ENCODE measurements around the gene GEMIN4.
"Not testable (repeated sequence)": the region's sequence is repeated elsewhere in the genome, so short reads cannot be mapped to it uniquely, and the experiment has no call there.

GEMIN4 gene

DNA sequence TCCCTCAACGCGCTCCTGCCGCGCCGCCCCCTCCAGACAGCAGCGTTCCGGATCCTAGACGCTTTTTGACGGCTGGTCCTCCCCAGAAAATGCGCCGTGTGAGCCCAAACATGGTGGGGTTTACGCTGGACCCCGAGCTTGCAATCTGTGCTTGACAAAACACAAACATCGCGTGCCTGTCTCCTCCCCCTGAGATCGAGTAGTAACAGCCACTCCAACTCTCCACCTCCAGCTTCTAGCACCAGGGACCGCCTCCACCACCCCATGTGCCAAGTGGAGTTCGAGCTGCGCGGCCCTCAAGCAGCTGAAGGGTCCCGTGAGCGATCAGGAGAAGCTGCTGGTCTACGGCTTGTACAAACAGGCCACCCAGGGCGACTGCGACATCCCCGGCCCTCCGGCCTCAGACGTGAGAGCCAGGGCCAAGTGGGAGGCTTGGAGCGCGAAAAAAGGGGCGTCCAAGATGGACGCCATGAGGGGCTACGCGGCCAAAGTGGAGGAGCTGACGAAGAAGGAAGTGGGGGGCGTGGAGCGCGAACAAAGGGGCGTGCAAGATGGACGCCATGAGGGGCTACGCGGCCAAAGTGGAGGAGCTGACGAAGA lies 656 bp upstream of the GEMIN4 start:
- peaks cover 9% of the 10 kb centered on the region for H3K4me1 ChIP-seq (ENCODE audit: control insufficient read depth, insufficient read depth, low read length, unreplicated experiment)
- peak overlapping the region; percentile 99 for H2AFZ ChIP-seq (ENCODE audit: low read length, unreplicated experiment)
- peaks cover 18% of the 10 kb centered on the region for H3K36me3 ChIP-seq (ENCODE audit: insufficient read depth, low read length)
- H3K27me3 ChIP-seq (ENCODE audit: insufficient read depth, low read length), result no peaks in the 10 kb centered on the region
- H3K79me2 ChIP-seq (ENCODE audit: control insufficient read depth, insufficient read depth, low read length, unreplicated experiment), result peaks cover 38% of the 10 kb centered on the region
- H3K4me3 ChIP-seq (ENCODE audit: low read depth, low read length), result peak overlapping the region; percentile 98
- no peak overlapping the region for H3K27ac ChIP-seq (ENCODE audit: low read depth, low read length)

DNA sequence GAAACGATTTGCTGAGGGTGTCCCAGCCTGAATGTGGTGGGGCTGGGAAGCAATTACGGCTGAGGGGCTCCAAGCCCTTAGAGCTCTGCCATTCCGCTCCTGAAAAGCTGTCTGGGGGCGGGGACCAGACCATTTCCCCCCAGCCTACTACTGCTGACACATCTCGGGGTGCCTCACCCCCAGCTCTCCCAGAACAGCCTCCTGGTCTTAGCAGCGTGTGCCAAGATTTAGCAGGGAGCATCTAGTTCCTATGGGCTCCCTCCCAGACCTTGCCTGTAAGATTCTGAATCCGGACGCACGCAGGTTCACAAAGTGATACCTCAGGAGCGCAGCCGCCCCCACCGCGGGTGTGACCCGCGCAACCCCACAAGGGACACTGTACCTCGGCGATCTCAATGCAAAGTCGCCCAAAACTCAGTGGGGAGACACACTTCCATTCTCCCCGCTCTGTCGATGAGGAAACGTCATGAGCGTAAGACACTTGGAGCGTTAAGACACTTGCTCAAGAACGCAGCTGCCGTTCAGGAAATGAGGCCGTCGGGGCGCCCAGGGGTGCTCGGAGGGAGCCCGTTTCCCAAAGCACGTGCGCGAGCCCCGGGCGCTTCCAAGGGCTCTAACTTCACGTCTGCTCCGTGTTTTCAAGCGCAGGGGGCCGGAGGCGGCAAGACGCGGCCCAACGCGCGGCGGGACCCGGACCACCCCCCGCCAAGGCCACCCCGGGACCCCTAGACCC lies 629 bp downstream of the GEMIN4 start:
- H2AFZ ChIP-seq (ENCODE audit: low read length, unreplicated experiment), result peak overlapping the region; percentile 52
- no peaks in the 10 kb centered on the region for H3K27me3 ChIP-seq (ENCODE audit: insufficient read depth, low read length)
- H3K36me3 ChIP-seq (ENCODE audit: insufficient read depth, low read length), result peaks cover 30% of the 10 kb centered on the region
- H3K79me2 ChIP-seq (ENCODE audit: control insufficient read depth, insufficient read depth, low read length, unreplicated experiment), result peaks cover 51% of the 10 kb centered on the region
- H3K27ac ChIP-seq (ENCODE audit: low read depth, low read length), result peak overlapping the region; percentile 46; the same call in 1 of the 2 replicates
- peaks cover 9% of the 10 kb centered on the region for H3K4me1 ChIP-seq (ENCODE audit: control insufficient read depth, insufficient read depth, low read length, unreplicated experiment)
- H3K4me3 ChIP-seq (ENCODE audit: low read depth, low read length), result peak overlapping the region; percentile 98

DNA sequence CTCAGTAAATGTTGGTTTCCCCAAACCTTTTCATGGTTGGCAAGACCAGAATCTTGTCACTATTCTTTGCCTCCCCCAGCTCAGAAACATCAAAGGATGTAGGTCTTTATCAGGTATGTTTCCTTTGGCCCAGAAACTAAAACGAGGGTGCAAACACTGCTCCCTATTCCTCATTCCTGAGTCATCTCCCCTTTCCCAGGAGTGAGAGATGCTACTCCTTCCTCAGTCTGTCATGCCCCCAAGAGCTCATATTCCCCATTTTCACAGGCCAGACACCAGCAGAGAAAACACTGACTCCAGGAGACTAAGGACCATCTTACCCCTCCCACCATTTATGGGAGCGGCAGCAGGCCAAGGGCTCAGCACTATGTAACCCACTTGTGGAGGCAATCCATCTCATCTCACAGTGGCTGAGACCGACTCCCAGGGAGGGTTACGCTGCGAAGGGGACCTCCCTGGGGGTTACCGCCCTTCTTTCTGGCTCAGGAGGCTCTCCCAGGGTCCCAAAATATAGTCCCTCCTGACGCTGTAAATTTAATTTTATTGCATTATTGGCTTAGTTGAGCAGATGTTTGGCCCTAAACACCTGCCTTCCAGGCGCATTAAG lies 1.5 kb downstream of the GEMIN4 start:
- H2AFZ ChIP-seq (ENCODE audit: low read length, unreplicated experiment), result no peak overlapping the region
- peaks cover 9% of the 10 kb centered on the region for H3K4me1 ChIP-seq (ENCODE audit: control insufficient read depth, insufficient read depth, low read length, unreplicated experiment)
- peak overlapping the region; percentile 98 for H3K4me3 ChIP-seq (ENCODE audit: low read depth, low read length)
- H3K79me2 ChIP-seq (ENCODE audit: control insufficient read depth, insufficient read depth, low read length, unreplicated experiment), result peaks cover 55% of the 10 kb centered on the region
- peaks cover 38% of the 10 kb centered on the region for H3K36me3 ChIP-seq (ENCODE audit: insufficient read depth, low read length)
- no peak overlapping the region for H3K27ac ChIP-seq (ENCODE audit: low read depth, low read length)
- no peaks in the 10 kb centered on the region for H3K27me3 ChIP-seq (ENCODE audit: insufficient read depth, low read length)

DNA sequence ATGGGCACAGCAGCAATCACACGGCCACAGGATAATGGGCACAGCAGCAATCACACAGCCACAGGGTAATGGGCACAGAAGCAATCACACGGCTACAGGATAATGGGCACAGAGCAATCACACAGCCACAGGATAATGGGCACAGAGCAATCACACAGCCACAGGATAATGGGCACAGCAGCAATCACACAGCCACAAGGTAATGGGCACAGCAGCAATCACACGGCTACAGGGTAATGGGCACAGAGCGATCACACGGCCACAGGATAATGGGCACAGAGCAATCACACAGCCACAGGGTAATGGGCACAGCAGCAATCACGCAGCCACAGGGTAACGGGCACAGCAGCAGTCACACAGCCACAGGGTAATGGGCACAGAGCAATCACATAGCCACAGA lies 2.7 kb downstream of the GEMIN4 start:
- H3K4me3 ChIP-seq (ENCODE audit: low read depth, low read length); H3K4me1 ChIP-seq (ENCODE audit: control insufficient read depth, insufficient read depth, low read length, unreplicated experiment): not testable (repeated sequence)
- peaks cover 65% of the 10 kb centered on the region for H3K79me2 ChIP-seq (ENCODE audit: control insufficient read depth, insufficient read depth, low read length, unreplicated experiment)

DNA sequence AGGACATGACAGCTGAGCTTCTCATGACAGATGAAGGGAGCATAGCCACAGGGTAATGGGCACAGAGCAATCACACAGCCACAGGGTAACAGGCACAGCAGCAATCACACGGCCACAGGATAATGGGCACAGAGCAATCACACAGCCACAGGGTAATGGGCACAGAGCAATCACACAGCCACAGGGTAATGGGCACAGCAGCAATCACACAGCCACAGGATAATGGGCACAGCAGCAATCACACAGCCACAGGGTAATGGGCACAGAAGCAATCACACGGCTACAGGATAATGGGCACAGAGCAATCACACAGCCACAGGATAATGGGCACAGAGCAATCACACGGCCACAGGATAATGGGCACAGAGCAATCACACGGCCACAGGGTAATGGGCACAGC lies 3.5 kb downstream of the GEMIN4 start:
- Histone ChIP-seq H3K36me3 (ENCODE audit: insufficient read depth, low read length) (peaks cover 52% of the 10 kb centered on the region), H3K79me2 (ENCODE audit: control insufficient read depth, insufficient read depth, low read length, unreplicated experiment) (peaks cover 71% of the 10 kb centered on the region)
- not testable (repeated sequence) for H3K27me3 ChIP-seq (ENCODE audit: insufficient read depth, low read length); H2AFZ ChIP-seq (ENCODE audit: low read length, unreplicated experiment); H3K4me1 ChIP-seq (ENCODE audit: control insufficient read depth, insufficient read depth, low read length, unreplicated experiment); H3K27ac ChIP-seq (ENCODE audit: low read depth, low read length); H3K4me3 ChIP-seq (ENCODE audit: low read depth, low read length)

More for the DNA sequence above, 2.7 kb downstream of the GEMIN4 start:
- H3K36me3 ChIP-seq (ENCODE audit: insufficient read depth, low read length), result peaks cover 44% of the 10 kb centered on the region
- H3K27me3 ChIP-seq (ENCODE audit: insufficient read depth, low read length); H2AFZ ChIP-seq (ENCODE audit: low read length, unreplicated experiment); H3K27ac ChIP-seq (ENCODE audit: low read depth, low read length): not testable (repeated sequence)

DNA sequence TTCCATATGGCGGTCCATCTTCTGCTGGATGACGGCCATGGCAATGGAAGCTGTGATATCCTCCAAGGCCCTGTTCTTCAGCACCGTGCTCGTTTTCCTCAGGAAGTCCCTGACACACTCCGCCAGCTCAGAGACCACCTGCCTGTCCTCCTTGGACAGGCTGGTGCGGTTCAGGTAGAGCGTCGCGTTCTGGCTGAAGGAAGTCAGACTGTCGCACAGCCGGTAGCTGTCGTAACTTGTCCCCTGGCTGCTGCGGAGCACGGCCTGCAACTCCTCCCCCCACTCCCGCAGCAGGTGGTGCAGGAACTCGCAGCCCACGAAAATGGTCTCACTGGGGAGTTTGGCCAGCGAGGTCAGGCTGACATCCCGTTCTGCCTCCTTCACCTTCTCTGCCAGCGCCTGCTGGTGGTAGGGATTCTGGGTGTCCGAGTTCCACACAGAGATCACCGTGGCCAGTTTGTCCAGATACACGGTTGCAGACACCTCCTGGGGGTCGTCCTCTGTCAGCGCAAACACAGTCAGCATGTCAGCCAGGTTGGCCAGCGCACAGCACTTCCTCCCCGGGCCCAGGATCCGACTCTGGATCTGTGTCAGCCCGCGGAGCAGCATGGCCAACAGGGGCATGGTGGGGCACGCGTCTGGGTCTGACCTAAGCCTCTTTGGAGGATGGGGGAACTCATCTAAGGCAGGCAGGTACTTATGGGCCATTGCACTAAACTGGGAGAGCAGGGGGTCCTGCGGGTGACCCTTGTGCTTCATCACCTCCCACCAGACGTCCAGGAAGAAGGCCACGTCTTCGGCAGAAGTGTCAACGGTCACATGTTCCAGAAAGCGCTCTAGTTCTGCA lies 5.1 kb downstream of the GEMIN4 start:
- Histone ChIP-seq H3K79me2 (ENCODE audit: control insufficient read depth, insufficient read depth, low read length, unreplicated experiment) (peaks cover 76% of the 10 kb centered on the region), H3K36me3 (ENCODE audit: insufficient read depth, low read length) (peaks cover 59% of the 10 kb centered on the region), H3K4me3 (ENCODE audit: low read depth, low read length) (no peak overlapping the region), H2AFZ (ENCODE audit: low read length, unreplicated experiment) (no peak overlapping the region), H3K27ac (ENCODE audit: low read depth, low read length) (no peak overlapping the region), H3K4me1 (ENCODE audit: control insufficient read depth, insufficient read depth, low read length, unreplicated experiment) (peaks cover 9% of the 10 kb centered on the region), H3K27me3 (ENCODE audit: insufficient read depth, low read length) (no peaks in the 10 kb centered on the region)

DNA sequence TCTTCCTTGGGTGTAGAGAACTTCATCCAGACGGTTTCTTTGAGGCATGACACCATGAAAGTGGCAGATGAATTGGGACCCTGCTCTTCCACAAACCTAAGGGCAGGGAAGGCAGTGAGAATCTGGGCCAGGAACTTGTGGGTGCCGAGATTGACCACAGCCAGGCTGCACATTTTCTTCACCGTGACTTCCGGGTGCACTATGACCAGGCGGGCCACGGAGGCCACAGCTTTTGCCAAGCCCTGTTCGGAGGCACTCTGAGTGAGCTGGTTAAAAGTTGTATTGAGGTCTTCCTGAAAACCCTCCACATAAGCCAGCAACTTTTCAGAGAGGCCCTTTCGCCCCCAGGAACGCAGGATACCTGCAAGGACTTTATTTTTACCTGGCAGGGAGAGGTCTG lies 5.9 kb downstream of the GEMIN4 start:
- Histone ChIP-seq H3K4me3 (ENCODE audit: low read depth, low read length) (no peak overlapping the region), H2AFZ (ENCODE audit: low read length, unreplicated experiment) (no peak overlapping the region), H3K27ac (ENCODE audit: low read depth, low read length) (no peak overlapping the region), H3K36me3 (ENCODE audit: insufficient read depth, low read length) (peaks cover 64% of the 10 kb centered on the region), H3K79me2 (ENCODE audit: control insufficient read depth, insufficient read depth, low read length, unreplicated experiment) (peaks cover 68% of the 10 kb centered on the region), H3K27me3 (ENCODE audit: insufficient read depth, low read length) (no peaks in the 10 kb centered on the region), H3K4me1 (ENCODE audit: control insufficient read depth, insufficient read depth, low read length, unreplicated experiment) (peaks cover 9% of the 10 kb centered on the region)

DNA sequence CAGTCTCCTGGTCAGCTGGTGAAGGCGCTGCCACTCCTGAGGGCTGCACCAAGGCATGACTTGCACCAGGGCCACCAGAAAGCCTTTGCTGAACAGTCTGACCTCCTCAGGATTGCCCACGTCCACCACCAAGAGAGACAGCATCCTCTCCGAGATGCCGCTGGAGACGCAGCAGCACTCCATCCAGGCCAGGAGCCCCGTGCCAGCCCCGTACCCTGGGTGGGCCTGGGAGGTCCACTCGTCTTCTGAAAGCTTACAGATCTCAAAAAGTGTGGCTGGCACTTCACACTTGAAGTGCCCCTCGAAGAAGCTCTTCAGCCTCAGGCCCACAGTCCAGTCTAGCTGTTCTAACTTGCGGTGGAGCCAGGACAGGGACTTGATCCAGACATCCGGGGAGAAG lies 6.7 kb downstream of the GEMIN4 start:
- Histone ChIP-seq H3K79me2 (ENCODE audit: control insufficient read depth, insufficient read depth, low read length, unreplicated experiment) (peaks cover 60% of the 10 kb centered on the region), H3K4me1 (ENCODE audit: control insufficient read depth, insufficient read depth, low read length, unreplicated experiment) (peaks cover 3% of the 10 kb centered on the region), H3K27ac (ENCODE audit: low read depth, low read length) (no peak overlapping the region), H3K4me3 (ENCODE audit: low read depth, low read length) (no peak overlapping the region), H3K36me3 (ENCODE audit: insufficient read depth, low read length) (peaks cover 70% of the 10 kb centered on the region), H3K27me3 (ENCODE audit: insufficient read depth, low read length) (no peaks in the 10 kb centered on the region), H2AFZ (ENCODE audit: low read length, unreplicated experiment) (no peak overlapping the region)

DNA sequence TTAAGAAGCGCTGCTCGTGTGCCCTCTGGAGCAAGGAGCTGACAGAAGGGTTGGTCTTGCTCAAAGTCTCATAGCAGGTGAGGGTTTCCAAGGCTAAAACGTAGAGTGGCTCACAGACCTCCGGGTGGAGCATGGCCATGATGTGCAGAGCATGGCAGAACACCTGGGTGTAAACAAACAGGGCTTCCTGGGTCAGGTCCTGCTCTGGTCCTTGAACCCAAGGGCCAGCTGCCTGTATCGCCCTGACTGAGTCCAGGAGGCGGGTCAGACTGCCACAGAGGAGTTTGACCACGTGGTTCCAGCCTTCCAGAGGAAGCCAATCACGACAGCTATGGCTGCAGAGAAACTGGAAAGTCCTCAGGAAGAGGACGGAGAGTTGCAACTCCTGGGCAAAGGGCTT lies 7.1 kb downstream of the GEMIN4 start:
- H3K79me2 ChIP-seq (ENCODE audit: control insufficient read depth, insufficient read depth, low read length, unreplicated experiment), result peaks cover 55% of the 10 kb centered on the region
- no peaks in the 10 kb centered on the region for H3K27me3 ChIP-seq (ENCODE audit: insufficient read depth, low read length)
- H3K4me1 ChIP-seq (ENCODE audit: control insufficient read depth, insufficient read depth, low read length, unreplicated experiment), result no peaks in the 10 kb centered on the region
- H2AFZ ChIP-seq (ENCODE audit: low read length, unreplicated experiment), result no peak overlapping the region
- no peak overlapping the region for H3K4me3 ChIP-seq (ENCODE audit: low read depth, low read length)
- H3K27ac ChIP-seq (ENCODE audit: low read depth, low read length), result no peak overlapping the region
- peaks cover 68% of the 10 kb centered on the region for H3K36me3 ChIP-seq (ENCODE audit: insufficient read depth, low read length)

DNA sequence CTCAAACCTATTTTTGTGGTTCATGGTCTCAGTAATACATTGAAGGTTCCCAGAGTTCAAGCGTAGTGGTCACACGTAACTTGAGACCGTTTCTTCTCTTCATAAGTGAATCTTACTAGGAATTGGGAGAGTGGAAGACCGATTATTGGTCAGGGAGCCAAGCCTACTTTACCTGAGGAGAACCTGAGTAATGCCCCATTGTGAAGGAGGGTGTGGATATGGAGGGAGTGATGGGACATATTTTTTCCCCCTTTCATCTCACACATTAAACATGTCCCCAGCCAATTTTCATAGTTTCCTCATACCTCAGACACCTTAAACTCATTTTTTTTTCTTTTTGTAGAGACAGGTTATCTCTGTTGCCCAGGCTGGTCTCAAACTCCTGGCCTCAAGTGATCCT lies 8.9 kb downstream of the GEMIN4 start:
- Histone ChIP-seq H3K4me3 (ENCODE audit: low read depth, low read length) (no peak overlapping the region), H3K27ac (ENCODE audit: low read depth, low read length) (no peak overlapping the region), H3K79me2 (ENCODE audit: control insufficient read depth, insufficient read depth, low read length, unreplicated experiment) (peaks cover 45% of the 10 kb centered on the region)

More for the DNA sequence above, 8.9 kb downstream of the GEMIN4 start:
- no peaks in the 10 kb centered on the region for H3K27me3 ChIP-seq (ENCODE audit: insufficient read depth, low read length)
- peaks cover 62% of the 10 kb centered on the region for H3K36me3 ChIP-seq (ENCODE audit: insufficient read depth, low read length)
- no peaks in the 10 kb centered on the region for H3K4me1 ChIP-seq (ENCODE audit: control insufficient read depth, insufficient read depth, low read length, unreplicated experiment)
- H2AFZ ChIP-seq (ENCODE audit: low read length, unreplicated experiment), result no peak overlapping the region

Data from ACC112 (cell line).